Tibial nerve (tissue), 4 donors: ENCODE data around the gene HOTAIR. TPM values are rescaled to one million over a fixed set of nuclear protein-coding genes. Genes with fewer than 3 reads are reported as not detected.

ENCODE experiments used
- DNase-seq, 2 donors: peaks; one replicate each; pipeline ENCODE4 v3.0.0-alpha.2; 2019; ENCODE audit warnings: low spot score in 2 of 2
- H3K27ac ChIP-seq, 4 donors: fragments of 200-600 bp; sonication (generic) in 3 of 4; one replicate each; pipeline ENCODE4 v1.5.1; 2017 to 2019; ENCODE audit warnings: mild to moderate bottlenecking in 1 of 4
- H3K27me3 ChIP-seq, 2 donors: fragments of 200-600 bp; sonication (generic) in 1 of 2; one replicate each; pipeline versions ENCODE4 v1.5.1 to v1.6.0; 2017 to 2019
- H3K36me3 ChIP-seq, 3 donors: fragments of 200-600 bp; sonication (generic); one replicate each; pipeline ENCODE4 v1.5.1; 2018 to 2019
- H3K4me1 ChIP-seq, 4 donors: fragments of 200-600 bp; sonication (generic) in 3 of 4; one replicate each; pipeline ENCODE4 v1.5.1; 2017 to 2019
- H3K4me3 ChIP-seq, 4 donors: fragments of 200-600 bp; sonication (generic) in 3 of 4; one replicate each; pipeline ENCODE4 v1.5.1; 2017 to 2019; ENCODE audit warnings: mild to moderate bottlenecking in 1 of 4, moderate library complexity in 1 of 4
- H3K9me3 ChIP-seq, 4 donors: fragments of 200-600 bp; sonication (generic) in 3 of 4; one replicate each; pipeline ENCODE4 v1.5.1; 2017 to 2019
- CTCF ChIP-seq, 5 experiments: fragments of 200-600 bp in 3 of 5; fragments of 450-650 bp in 2 of 5; sonication (generic) in 3 of 5; IDR thresholded peaks; one replicate each; pipeline ENCODE4 v1.5.1; 2016 to 2019; ENCODE audit warnings: antibody characterized with exemption in 5 of 5, mild to moderate bottlenecking in 3 of 5, moderate library complexity in 2 of 5
- EP300 ChIP-seq, 2 donors: sonication (generic); formaldehyde crosslinking; IDR thresholded peaks; one replicate each; pipeline ENCODE4 v1.6.1; 2017; ENCODE audit warnings: antibody characterized with exemption in 2 of 2, mild to moderate bottlenecking in 1 of 2
- POLR2A ChIP-seq, 2 donors: fragments of 450-650 bp; IDR thresholded peaks; one replicate each; pipeline ENCODE4 v1.6.1; 2017; ENCODE audit warnings: antibody characterized with exemption in 2 of 2, mild to moderate bottlenecking in 2 of 2, moderate library complexity in 2 of 2
- WGBS, 2 donors: methylation state at CpG; one replicate each; pipeline ENCODE4 v1.1.5; 2018; 5-methylcytosine and 5-hydroxymethylcytosine counted together
- total RNA-seq, 4 donors: library from RNA; depleted of rRNA; stranded (reverse); fragments of >200 nt; gene quantifications; one replicate each; pipeline ENCODE4 v1.1.0, GENCODE V29; 2016

Gene HOTAIR
- total RNA-seq, 4 donors from 2014 or later = 0.20 to 0.42 (median 0.30) TPM; not detected in 1

- Histone ChIP-seq H3K36me3 (no peaks in the 10 kb centered on the region), H3K27me3 (peaks cover 12 to 100% of the 10 kb centered on the region in 2 donors), H3K4me3 (no peak overlapping the region), H3K4me1 (peaks cover 0 to 32% (median 5%) of the 10 kb centered on the region in 4 donors), H3K9me3 (no peaks in the 10 kb centered on the region), H3K27ac (no peak overlapping the region)
- TF ChIP-seq CTCF (IDR thresholded peaks at IDR 0.05) (no peak), POLR2A (IDR thresholded peaks at IDR 0.05) (no peak), EP300 (IDR thresholded peaks at IDR 0.05) (no peak)
- 10 to 11% methylated on average over 49 of the region's 49 CpGs for WGBS, 2 donors
- no peak for DNase-seq
Measured at GRCh38 chr12:53935383-53936341, 39.1 kb downstream of the HOTAIR start.

GRCh38 chr12:53932915-53933314, 41.8 kb downstream of the HOTAIR start:
- H3K27ac ChIP-seq = no peak overlapping the region
- no peaks in the 10 kb centered on the region for H3K9me3 ChIP-seq
- TF ChIP-seq CTCF (IDR thresholded peaks at IDR 0.05) = no peak
- TF ChIP-seq EP300 (IDR thresholded peaks at IDR 0.05) = no peak
- no peak for TF ChIP-seq POLR2A (IDR thresholded peaks at IDR 0.05)
- peaks cover 8 to 100% of the 10 kb centered on the region in 2 donors for H3K27me3 ChIP-seq
- H3K4me3 ChIP-seq = no peak overlapping the region
- peaks cover 0 to 16% (median 5%) of the 10 kb centered on the region in 4 donors for H3K4me1 ChIP-seq
- H3K36me3 ChIP-seq = no peaks in the 10 kb centered on the region
- DNase-seq = no peak
- WGBS, 2 donors = 50 to 73% methylated on average over 4 of the region's 4 CpGs

GRCh38 chr12:53931844-53932581, 42.7 kb downstream of the HOTAIR start:
- WGBS, 2 donors = 55 to 56% methylated on average over 4 of the region's 4 CpGs
- H3K9me3 ChIP-seq = no peaks in the 10 kb centered on the region

GRCh38 chr12:53930591-53931255, 44.0 kb downstream of the HOTAIR start:
- TF ChIP-seq POLR2A (IDR thresholded peaks at IDR 0.05) (no peak), EP300 (IDR thresholded peaks at IDR 0.05) (no peak), CTCF (IDR thresholded peaks at IDR 0.05) (no peak)
- WGBS, 2 donors = 8 to 10% methylated on average over 30 of the region's 30 CpGs

More at GRCh38 chr12:53931844-53932581, 42.7 kb downstream of the HOTAIR start:
- no peak for DNase-seq
- TF ChIP-seq CTCF (IDR thresholded peaks at IDR 0.05) (no peak), EP300 (IDR thresholded peaks at IDR 0.05) (no peak), POLR2A (IDR thresholded peaks at IDR 0.05) (no peak)
- H3K27me3 ChIP-seq = peaks cover 4 to 100% of the 10 kb centered on the region in 2 donors
- no peak overlapping the region for H3K27ac ChIP-seq
- H3K36me3 ChIP-seq = no peaks in the 10 kb centered on the region
- H3K4me1 ChIP-seq = peaks cover 0 to 20% (median 5%) of the 10 kb centered on the region in 4 donors
- H3K4me3 ChIP-seq = no peak overlapping the region

More at GRCh38 chr12:53930591-53931255, 44.0 kb downstream of the HOTAIR start:
- Histone ChIP-seq H3K9me3 (no peaks in the 10 kb centered on the region), H3K4me3 (no peak overlapping the region), H3K27me3 (peaks cover 4 to 100% of the 10 kb centered on the region in 2 donors), H3K4me1 (peaks cover 0 to 17% (median 5%) of the 10 kb centered on the region in 4 donors), H3K36me3 (no peaks in the 10 kb centered on the region), H3K27ac (no peak overlapping the region)
- no peak for DNase-seq
